Glutamatergic neuron (in vitro differentiated cells): ENCODE results near the gene C17orf100. TPM values are rescaled to one million over a fixed set of nuclear protein-coding genes. Genes with fewer than 3 reads are reported as not detected.

Experiments
- DNase-seq: peaks from one replicate; pipeline ENCODE4 v3.0.0; 2022
- H3K27ac Mint-ChIP-seq: one replicate; pipeline ENCODE4 v1.8.0; 2020; ENCODE audit warnings: mild to moderate bottlenecking, mixed read lengths, inconsistent platforms; ENCODE audit not compliant: unreplicated experiment
- H3K27me3 Mint-ChIP-seq: one replicate; pipeline ENCODE4 v1.8.0; 2020; ENCODE audit warnings: mild to moderate bottlenecking, moderate library complexity, mixed read lengths, inconsistent platforms; ENCODE audit not compliant: unreplicated experiment
- H3K36me3 Mint-ChIP-seq: one replicate; pipeline ENCODE4 v1.8.0; 2020; ENCODE audit warnings: mild to moderate bottlenecking, mixed read lengths, inconsistent platforms; ENCODE audit not compliant: unreplicated experiment
- H3K4me1 Mint-ChIP-seq: one replicate; pipeline ENCODE4 v1.8.0; 2020; ENCODE audit warnings: mild to moderate bottlenecking, low read depth, mixed read lengths, inconsistent platforms; ENCODE audit not compliant: unreplicated experiment
- H3K4me3 Mint-ChIP-seq: one replicate; pipeline ENCODE4 v1.8.0; 2020; ENCODE audit warnings: mild to moderate bottlenecking, mixed read lengths, inconsistent platforms; ENCODE audit not compliant: unreplicated experiment
- H3K9me3 Mint-ChIP-seq: one replicate; pipeline ENCODE4 v1.8.0; 2020; ENCODE audit warnings: mild to moderate bottlenecking, moderate library complexity, mixed read lengths, inconsistent platforms; ENCODE audit not compliant: unreplicated experiment
- CTCF ChIP-seq: fragments of 200-600 bp; sonication (generic); IDR thresholded peaks from one replicate; pipeline ENCODE4 v1.5.0; 2021; ENCODE audit not compliant: partially characterized antibody, unreplicated experiment
- microRNA-seq: library from miRNA; unstranded; fragments of <30 nt; microRNA quantifications from one replicate; pipeline ENCODE4, GENCODE V29; 2020; ENCODE audit not compliant: unreplicated experiment
- total RNA-seq: library from RNA; stranded (reverse); fragmentation: NEBNext Ultra II Directional; extraction: Animal tissue kit (Norgen Biotek cat#: 25700); gene quantifications from one replicate; pipeline ENCODE4 v1.2.1, GENCODE V29; 2021; ENCODE audit not compliant: unreplicated experiment

C17orf100 gene
- total RNA-seq, 1 donor from 2014 or later, result 4.6 TPM

- no peaks in the 10 kb centered on the region for H3K9me3 Mint-ChIP-seq
- no peak for DNase-seq
- H3K4me3 Mint-ChIP-seq, result no peak overlapping the region
- TF ChIP-seq CTCF, result no peak
- H3K36me3 Mint-ChIP-seq, result no peaks in the 10 kb centered on the region
- H3K27me3 Mint-ChIP-seq, result peaks cover 2% of the 10 kb centered on the region
- no peaks in the 10 kb centered on the region for H3K4me1 Mint-ChIP-seq
- H3K27ac Mint-ChIP-seq, result no peak overlapping the region
These were observed 48.7 kb downstream of the C17orf100 start for GRCh38 chr17:6699997-6700947.

GRCh38 chr17:6700948-6701307 lies 49.4 kb downstream of the C17orf100 start:
- peaks cover 2% of the 10 kb centered on the region for H3K27me3 Mint-ChIP-seq
- no peak overlapping the region for H3K4me3 Mint-ChIP-seq
- no peaks in the 10 kb centered on the region for H3K4me1 Mint-ChIP-seq
- H3K9me3 Mint-ChIP-seq, result no peaks in the 10 kb centered on the region
- no peaks in the 10 kb centered on the region for H3K36me3 Mint-ChIP-seq
- H3K27ac Mint-ChIP-seq, result no peak overlapping the region
- no peak for DNase-seq
- TF ChIP-seq CTCF, result no peak

- no peaks in the 10 kb centered on the region for H3K4me1 Mint-ChIP-seq
- peak; percentile 75 for DNase-seq
- H3K9me3 Mint-ChIP-seq, result no peaks in the 10 kb centered on the region
- H3K4me3 Mint-ChIP-seq, result no peak overlapping the region
- H3K36me3 Mint-ChIP-seq, result no peaks in the 10 kb centered on the region
- H3K27ac Mint-ChIP-seq, result no peak overlapping the region
- peaks cover 2% of the 10 kb centered on the region for H3K27me3 Mint-ChIP-seq
- peak; percentile 35 for TF ChIP-seq CTCF
These were observed 50.2 kb downstream of the C17orf100 start for GRCh38 chr17:6701719-6702118.

GRCh38 chr17:6702567-6703215 lies 51.1 kb downstream of the C17orf100 start:
- Mint-ChIP-seq H3K27me3 (peaks cover 2% of the 10 kb centered on the region), H3K9me3 (no peaks in the 10 kb centered on the region), H3K4me1 (no peaks in the 10 kb centered on the region), H3K36me3 (no peaks in the 10 kb centered on the region), H3K27ac (no peak overlapping the region), H3K4me3 (no peak overlapping the region)
- no peak for DNase-seq
- no peak for TF ChIP-seq CTCF

Small RNA genes within 50 kb of the gene (microRNA-seq; reads per million reads assigned to microRNA genes)
- gene MIR4520-1, result not detected
- gene MIR4520-2, result not detected

Other genes starting within 250 kb of the C17orf100 start
- gene AIPL1, start 216.6 kb upstream of the C17orf100 start, total RNA-seq, result 0.76 TPM
- gene PIMREG, start 207.3 kb upstream of the C17orf100 start, total RNA-seq, result 28.4 TPM
- gene PITPNM3, start 95.2 kb upstream of the C17orf100 start, total RNA-seq, result 1.4 TPM
- gene KIAA0753, start 11.1 kb upstream of the C17orf100 start, total RNA-seq, result 25.6 TPM
- gene TXNDC17, start 10.7 kb upstream of the C17orf100 start, total RNA-seq, result 89.5 TPM
- gene MED31, start 157 bp upstream of the C17orf100 start, total RNA-seq, result 12.7 TPM
- gene SLC13A5, start 61.6 kb downstream of the C17orf100 start, total RNA-seq, result not detected
- gene XAF1, start 104.3 kb downstream of the C17orf100 start, total RNA-seq, result not detected
- gene FBXO39, start 124.5 kb downstream of the C17orf100 start, total RNA-seq, result not detected
- not detected for gene TEKT1, start 180.0 kb downstream of the C17orf100 start, total RNA-seq